ENCODE results near the gene IGFL4.

IGFL4 gene

GRCh38 chr19:46021531-46022041, 19.2 kb downstream of the IGFL4 start:
- no peak for DNase-seq (ENCODE audit: low read depth in 2 of 2)

- DNase-seq (ENCODE audit: low read depth in 2 of 2): no peak
These were observed 20.0 kb downstream of the IGFL4 start for GRCh38 chr19:46020819-46021125.

- no peak for DNase-seq (ENCODE audit: low read depth in 2 of 2)
These were observed 21.5 kb downstream of the IGFL4 start for GRCh38 chr19:46019270-46019669.

- no peak for DNase-seq (ENCODE audit: low read depth in 2 of 2)
These were observed 22.0 kb downstream of the IGFL4 start for GRCh38 chr19:46018729-46019251.

GRCh38 chr19:46017874-46018675, 22.7 kb downstream of the IGFL4 start:
- DNase-seq (ENCODE audit: low read depth in 2 of 2): no peak

- no peak for DNase-seq (ENCODE audit: low read depth in 2 of 2)
These were observed 23.7 kb downstream of the IGFL4 start for GRCh38 chr19:46017095-46017429.

GRCh38 chr19:46016426-46017094, 24.2 kb downstream of the IGFL4 start:
- peak; percentile 61 to 75 for DNase-seq (ENCODE audit: low read depth in 2 of 2)

- peak in 1 of 2 donors; percentile 45 for DNase-seq (ENCODE audit: low read depth in 2 of 2)
These were observed 24.9 kb downstream of the IGFL4 start for GRCh38 chr19:46015687-46016425.

- peak; percentile 38 to 60 for DNase-seq (ENCODE audit: low read depth in 2 of 2)
These were observed 25.7 kb downstream of the IGFL4 start for GRCh38 chr19:46014941-46015686.

GRCh38 chr19:46014534-46014933, 26.3 kb downstream of the IGFL4 start:
- no peak for DNase-seq (ENCODE audit: low read depth in 2 of 2)

- peak; percentile 31 to 40 for DNase-seq (ENCODE audit: low read depth in 2 of 2)
These were observed 31.0 kb downstream of the IGFL4 start for GRCh38 chr19:46009530-46010510.

- DNase-seq (ENCODE audit: low read depth in 2 of 2): no peak
These were observed 34.4 kb downstream of the IGFL4 start for GRCh38 chr19:46006411-46006810.

GRCh38 chr19:46002678-46003275, 38.0 kb downstream of the IGFL4 start:
- DNase-seq (ENCODE audit: low read depth in 2 of 2): no peak

GRCh38 chr19:46000491-46001246, 40.1 kb downstream of the IGFL4 start:
- peak; percentile 67 to 73 for DNase-seq (ENCODE audit: low read depth in 2 of 2)

- no peak for DNase-seq (ENCODE audit: low read depth in 2 of 2)
These were observed 41.1 kb downstream of the IGFL4 start for GRCh38 chr19:45999653-46000121.

GRCh38 chr19:45998834-45999233, 42.0 kb downstream of the IGFL4 start:
- no peak for DNase-seq (ENCODE audit: low read depth in 2 of 2)

- DNase-seq (ENCODE audit: low read depth in 2 of 2): no peak
These were observed 43.9 kb downstream of the IGFL4 start for GRCh38 chr19:45996933-45997332.

GRCh38 chr19:45995715-45996385, 45.0 kb downstream of the IGFL4 start:
- DNase-seq (ENCODE audit: low read depth in 2 of 2): no peak

Measured in stimulated activated CD8-positive, alpha-beta memory T cell treated with anti-CD3 and anti-CD28 coated beads, Interleukin-7, amount 100 ng/mL, for 4 hours (primary cell).